Astrocyte of the spinal cord (primary cell): ENCODE results near the gene ALK.
"Not testable (repeated sequence)": the region's sequence is repeated elsewhere in the genome, so short reads cannot be mapped to it uniquely, and the experiment has no call there.

ENCODE experiments used
- DNase-seq: peaks from one replicate; pipeline ENCODE4 v3.0.0; 2011; ENCODE audit warnings: low read depth, low spot score
- H3K4me3 ChIP-seq: 2 replicates; pipeline ENCODE4 v1.5.1; 2011; ENCODE audit warnings: low read depth, mild to moderate bottlenecking, low read length, moderate library complexity
- in situ Hi-C: cut with HindIII; loops from 2 replicates; pipeline ENCODE4 v1.10.0; 2017; ENCODE audit warnings: low sequenced_read_pairs
- TF ChIP-seq, protein P1 (sequence below): IDR thresholded peaks from 2 replicates; pipeline ENCODE4 v1.5.1; 2012; ENCODE audit warnings: low read depth, mild to moderate bottlenecking, low read length, inconsistent platforms

The ALK gene

DNA sequence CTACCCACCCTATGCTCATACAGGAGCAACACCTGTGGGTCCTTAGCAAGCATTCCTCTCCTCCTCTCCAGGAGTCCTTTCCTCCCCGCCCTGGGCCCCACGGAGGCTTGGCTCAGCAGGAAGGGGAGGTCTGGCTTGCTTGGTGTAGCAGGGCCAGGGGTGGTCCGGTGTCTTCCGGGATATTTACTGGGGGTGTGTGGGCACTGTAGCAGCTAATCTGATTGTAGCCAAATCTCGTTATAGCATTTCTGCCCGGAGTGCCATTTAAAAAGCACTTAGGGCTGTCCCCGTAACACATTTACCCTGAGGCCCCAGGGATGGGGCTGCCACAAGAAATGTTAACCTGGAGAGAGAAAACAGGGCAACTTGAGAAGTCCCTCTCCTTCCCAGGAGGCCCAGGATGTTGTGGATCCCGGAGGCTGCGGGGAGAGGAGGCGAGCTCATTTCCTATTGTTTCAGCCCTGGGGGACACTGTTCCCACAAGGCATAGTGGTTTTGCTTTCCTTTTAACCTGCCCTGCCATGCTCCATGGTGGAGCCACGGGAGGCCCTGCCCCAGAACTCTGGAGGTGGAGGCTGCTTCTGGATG is 671.6 kb downstream of the ALK start:
- TF ChIP-seq, protein P1, sequence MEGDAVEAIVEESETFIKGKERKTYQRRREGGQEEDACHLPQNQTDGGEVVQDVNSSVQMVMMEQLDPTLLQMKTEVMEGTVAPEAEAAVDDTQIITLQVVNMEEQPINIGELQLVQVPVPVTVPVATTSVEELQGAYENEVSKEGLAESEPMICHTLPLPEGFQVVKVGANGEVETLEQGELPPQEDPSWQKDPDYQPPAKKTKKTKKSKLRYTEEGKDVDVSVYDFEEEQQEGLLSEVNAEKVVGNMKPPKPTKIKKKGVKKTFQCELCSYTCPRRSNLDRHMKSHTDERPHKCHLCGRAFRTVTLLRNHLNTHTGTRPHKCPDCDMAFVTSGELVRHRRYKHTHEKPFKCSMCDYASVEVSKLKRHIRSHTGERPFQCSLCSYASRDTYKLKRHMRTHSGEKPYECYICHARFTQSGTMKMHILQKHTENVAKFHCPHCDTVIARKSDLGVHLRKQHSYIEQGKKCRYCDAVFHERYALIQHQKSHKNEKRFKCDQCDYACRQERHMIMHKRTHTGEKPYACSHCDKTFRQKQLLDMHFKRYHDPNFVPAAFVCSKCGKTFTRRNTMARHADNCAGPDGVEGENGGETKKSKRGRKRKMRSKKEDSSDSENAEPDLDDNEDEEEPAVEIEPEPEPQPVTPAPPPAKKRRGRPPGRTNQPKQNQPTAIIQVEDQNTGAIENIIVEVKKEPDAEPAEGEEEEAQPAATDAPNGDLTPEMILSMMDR = no peak
- no peak for DNase-seq
- in situ Hi-C loops = no loop called here
- H3K4me3 ChIP-seq = no peak overlapping the region

DNA sequence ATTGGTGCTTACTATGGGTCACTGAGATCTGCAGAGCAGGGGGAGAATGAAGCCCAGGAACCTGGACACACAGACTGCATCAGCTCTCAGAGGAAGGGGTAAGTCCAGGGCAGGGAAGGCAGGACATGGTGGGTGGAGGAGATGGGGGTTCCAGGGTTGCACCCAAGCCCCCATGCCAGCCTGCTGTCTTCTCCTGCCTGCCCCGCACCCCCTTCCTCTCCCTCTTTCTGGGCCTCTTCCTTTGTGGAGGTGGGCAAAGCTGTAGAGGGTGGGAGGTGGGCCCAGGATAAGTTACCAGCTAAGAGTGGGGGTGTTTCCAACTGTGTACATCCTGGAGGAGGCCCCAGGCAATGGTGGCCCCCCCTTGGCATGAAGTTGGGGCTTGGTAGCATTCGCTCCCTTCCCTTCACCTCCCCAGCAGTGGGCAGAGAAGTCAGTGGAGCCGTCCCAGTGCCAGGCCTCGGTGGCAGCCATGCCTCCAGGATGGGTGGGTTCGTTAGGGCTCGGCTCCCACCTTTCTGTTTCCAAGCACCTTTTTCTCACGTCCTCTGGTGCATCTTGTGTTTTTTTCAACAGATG is 674.0 kb downstream of the ALK start:
- TF ChIP-seq, protein P1 = no peak
- in situ Hi-C loops = no loop called here
- no peak for DNase-seq
- no peak overlapping the region for H3K4me3 ChIP-seq

DNA sequence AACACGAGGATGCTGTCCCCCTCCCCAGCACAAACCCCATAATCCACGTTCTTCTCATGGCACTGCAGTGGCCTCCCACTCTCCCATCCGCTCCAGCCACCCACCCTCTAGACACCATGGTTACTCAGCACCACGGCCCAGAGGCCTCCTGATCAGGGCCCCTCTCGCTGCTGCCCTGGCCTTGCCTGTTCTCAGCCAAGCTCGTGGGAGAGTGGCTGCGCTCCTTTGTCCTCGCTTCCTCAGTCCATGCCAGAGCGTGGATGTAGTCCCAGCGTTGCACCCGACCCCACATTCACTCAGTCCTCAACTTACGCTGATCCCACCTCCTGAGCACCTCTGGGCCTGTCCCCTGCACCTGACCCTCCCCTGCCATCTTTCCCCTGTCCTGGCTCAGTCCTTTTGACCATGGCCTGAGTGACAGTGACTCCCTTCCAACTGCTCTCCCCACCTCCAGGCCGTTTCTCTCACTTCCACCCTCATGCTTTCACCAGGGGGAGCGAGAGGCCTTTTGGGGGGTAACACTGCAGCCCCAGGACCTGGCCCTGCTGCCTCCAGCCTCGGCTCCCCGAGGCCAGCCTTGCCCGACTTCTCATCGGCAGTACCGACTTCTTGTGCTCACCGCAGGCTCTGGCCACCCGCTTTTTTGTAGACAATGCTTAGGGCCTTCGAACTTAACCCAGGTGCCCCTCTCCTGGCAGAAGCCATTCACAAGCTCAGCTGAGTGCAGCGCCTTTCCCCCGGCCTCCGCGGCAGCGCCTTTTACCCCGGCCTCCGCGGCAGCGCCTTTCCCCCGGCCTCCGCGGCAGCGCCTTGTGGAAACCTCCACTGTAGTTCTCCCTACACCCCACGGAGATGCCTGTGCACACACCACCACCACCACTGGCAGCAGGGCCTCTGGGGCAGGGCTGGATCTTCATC is 674.7 kb downstream of the ALK start:
- TF ChIP-seq, protein P1 = no peak
- in situ Hi-C loops = no loop called here
- no peak for DNase-seq
- no peak overlapping the region for H3K4me3 ChIP-seq

DNA sequence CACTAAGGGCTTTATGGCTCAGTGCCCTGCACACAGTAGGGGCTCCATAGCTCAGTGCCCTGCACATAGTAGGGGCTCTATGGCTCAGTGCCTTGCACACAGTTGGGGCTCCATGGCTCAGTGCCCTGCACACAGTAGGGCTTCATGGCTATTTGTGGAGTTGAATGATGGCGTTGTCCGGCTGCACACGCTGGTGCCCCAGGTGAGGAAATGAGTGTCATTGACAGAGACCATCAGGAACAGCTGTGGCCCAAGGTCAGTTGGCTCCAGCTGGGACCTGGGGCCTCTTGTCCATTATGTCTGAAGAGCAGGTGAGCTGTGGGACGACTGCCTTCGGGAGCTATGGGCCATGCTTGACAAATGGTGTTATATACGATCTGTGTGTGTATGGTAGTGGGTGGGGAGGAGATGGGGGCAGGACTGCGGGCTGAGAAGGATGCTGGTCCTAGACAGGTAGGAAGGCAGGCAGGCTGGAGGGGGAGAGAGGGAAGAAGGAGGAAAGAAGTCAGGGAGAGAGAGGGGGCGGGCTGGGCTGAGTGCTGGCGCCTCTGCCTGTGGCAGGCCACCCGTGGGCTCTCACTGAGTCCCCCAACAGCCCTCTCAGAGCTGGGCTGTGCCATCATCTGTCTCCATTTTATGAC is 675.5 kb downstream of the ALK start:
- in situ Hi-C loops = no loop called here
- H3K4me3 ChIP-seq = no peak overlapping the region
- DNase-seq = no peak
- TF ChIP-seq, protein P1 = no peak

DNA sequence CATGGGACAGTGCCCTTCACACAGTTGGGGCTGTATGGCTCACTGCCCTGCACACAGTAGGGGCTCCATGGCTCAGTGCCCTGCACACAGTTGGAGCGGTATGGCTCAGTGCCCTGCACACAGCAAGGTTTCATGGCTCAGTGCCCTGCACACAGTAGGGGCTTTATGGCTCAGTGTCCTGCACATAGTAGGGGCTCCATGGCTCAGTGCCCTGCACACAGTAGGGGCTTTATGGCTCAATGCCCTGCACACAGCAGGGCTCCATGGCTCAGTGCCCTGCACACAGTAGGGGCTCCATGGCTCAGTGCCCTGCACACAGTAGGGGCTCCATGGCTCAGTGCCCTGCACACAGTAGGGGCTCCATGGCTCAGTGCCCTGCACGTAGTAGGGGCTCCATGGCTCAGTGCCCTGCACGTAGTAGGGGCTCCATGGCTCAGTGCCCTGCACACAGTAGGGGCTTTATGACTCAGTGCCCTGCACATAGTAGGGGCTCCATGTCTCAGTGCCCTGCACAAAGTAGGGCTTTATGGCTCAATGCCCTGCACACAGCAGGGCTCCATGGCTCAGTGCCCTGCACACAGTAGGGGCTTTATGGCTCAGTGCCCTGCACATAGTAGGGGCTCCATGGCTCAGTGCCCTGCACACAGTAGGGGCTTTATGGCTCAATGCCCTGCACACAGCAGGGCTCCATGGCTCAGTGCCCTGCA is 676.2 kb downstream of the ALK start:
- H3K4me3 ChIP-seq, in situ Hi-C loops, DNase-seq: not testable (repeated sequence)

DNA sequence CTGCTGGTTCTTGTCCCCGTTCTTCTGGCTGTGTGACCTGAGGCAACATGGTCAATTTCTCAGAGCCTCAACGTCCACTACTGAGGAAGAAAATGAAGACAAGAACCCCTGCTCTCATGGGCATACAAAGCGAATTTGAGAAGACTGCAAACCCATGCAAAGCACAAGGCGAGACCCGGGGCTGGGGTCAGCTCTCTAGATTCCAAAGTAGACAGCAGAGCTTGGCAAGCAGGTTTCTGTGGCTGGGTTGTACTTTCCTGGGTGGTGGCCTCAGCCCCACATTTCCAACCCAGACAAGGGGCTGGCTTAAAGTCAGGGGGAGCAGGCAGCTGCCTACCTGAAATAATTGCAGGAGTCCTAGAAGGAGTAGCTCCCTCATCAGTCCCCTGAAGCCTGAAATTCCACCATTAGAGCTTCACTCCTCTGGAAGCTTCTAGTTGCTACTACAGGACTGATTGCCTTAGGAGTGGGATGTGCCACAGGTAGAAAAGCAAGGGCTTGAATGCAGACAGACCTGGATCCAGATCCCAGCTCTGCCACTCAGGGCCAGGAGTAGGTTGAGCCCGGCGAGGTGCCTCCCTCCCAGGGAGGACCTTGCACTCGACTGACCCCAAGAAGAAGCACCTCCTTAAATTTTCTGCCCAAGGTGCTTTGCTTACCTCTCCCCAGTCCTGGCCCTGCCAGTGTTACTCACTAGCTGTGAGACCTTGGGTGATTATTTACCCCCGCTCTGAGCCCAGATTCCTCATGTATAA is 678.6 kb downstream of the ALK start:
- in situ Hi-C loops = no loop called here
- DNase-seq = no peak
- TF ChIP-seq, protein P1 = no peak
- H3K4me3 ChIP-seq = no peak overlapping the region
